ENCODE data around the gene AGAP1. TPM values are rescaled to one million over a fixed set of nuclear protein-coding genes. Genes with fewer than 3 reads are reported as not detected.

AGAP1 gene
- total RNA-seq, 6 experiments from 2014 or later, result 14.1 to 16.0 (median 15.1) TPM

GRCh38 chr2:236016496-236016895 is 522.7 kb downstream of the AGAP1 start:
- Mint-ChIP-seq H3K36me3 (ENCODE audit: low read depth) (no peaks in the 10 kb centered on the region), H3K9me3 (no peaks in the 10 kb centered on the region), H3K27ac (no peak overlapping the region), H3K27me3 (ENCODE audit: insufficient read depth) (no peaks in the 10 kb centered on the region), H3K4me1 (ENCODE audit: low read depth) (no peaks in the 10 kb centered on the region), H3K4me3 (no peak overlapping the region)
- TF ChIP-seq, protein P1, sequence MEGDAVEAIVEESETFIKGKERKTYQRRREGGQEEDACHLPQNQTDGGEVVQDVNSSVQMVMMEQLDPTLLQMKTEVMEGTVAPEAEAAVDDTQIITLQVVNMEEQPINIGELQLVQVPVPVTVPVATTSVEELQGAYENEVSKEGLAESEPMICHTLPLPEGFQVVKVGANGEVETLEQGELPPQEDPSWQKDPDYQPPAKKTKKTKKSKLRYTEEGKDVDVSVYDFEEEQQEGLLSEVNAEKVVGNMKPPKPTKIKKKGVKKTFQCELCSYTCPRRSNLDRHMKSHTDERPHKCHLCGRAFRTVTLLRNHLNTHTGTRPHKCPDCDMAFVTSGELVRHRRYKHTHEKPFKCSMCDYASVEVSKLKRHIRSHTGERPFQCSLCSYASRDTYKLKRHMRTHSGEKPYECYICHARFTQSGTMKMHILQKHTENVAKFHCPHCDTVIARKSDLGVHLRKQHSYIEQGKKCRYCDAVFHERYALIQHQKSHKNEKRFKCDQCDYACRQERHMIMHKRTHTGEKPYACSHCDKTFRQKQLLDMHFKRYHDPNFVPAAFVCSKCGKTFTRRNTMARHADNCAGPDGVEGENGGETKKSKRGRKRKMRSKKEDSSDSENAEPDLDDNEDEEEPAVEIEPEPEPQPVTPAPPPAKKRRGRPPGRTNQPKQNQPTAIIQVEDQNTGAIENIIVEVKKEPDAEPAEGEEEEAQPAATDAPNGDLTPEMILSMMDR (IDR thresholded peaks at IDR 0.05), result no peak
- no peak for DNase-seq

DNA sequence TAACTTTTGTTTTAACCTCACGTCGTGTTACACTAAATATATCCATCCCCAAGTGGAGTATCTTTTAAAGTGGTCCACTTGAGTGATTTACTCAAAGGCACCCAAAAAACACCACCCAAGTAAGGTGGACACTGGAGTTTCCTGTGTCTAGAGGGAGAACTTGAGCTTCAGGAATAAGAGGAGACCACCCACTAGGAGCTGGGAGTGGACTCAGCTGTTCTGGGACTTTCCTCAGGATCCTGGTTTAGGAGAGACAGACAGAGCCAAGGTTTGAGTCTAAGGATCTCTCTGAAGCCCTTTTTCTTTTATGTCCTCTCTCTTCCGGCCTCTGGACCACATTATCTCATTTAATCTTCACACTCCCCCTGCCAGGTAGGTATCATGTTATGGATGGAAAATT is 523.6 kb downstream of the AGAP1 start:
- H3K9me3 Mint-ChIP-seq, result no peaks in the 10 kb centered on the region
- DNase-seq, result no peak
- H3K36me3 Mint-ChIP-seq (ENCODE audit: low read depth), result peaks cover 4% of the 10 kb centered on the region; the same call in 1 of the 2 replicates
- TF ChIP-seq, protein P1 (IDR thresholded peaks at IDR 0.05), result no peak
- H3K4me3 Mint-ChIP-seq, result no peak overlapping the region
- H3K27ac Mint-ChIP-seq, result no peak overlapping the region
- no peaks in the 10 kb centered on the region for H3K27me3 Mint-ChIP-seq (ENCODE audit: insufficient read depth)
- H3K4me1 Mint-ChIP-seq (ENCODE audit: low read depth), result no peaks in the 10 kb centered on the region

- H3K36me3 Mint-ChIP-seq (ENCODE audit: low read depth), result peaks cover 4% of the 10 kb centered on the region; the same call in 1 of the 2 replicates
- H3K27ac Mint-ChIP-seq, result no peak overlapping the region
- TF ChIP-seq, protein P1 (IDR thresholded peaks at IDR 0.05), result no peak
- no peaks in the 10 kb centered on the region for H3K4me1 Mint-ChIP-seq (ENCODE audit: low read depth)
- H3K4me3 Mint-ChIP-seq, result no peak overlapping the region
- no peaks in the 10 kb centered on the region for H3K27me3 Mint-ChIP-seq (ENCODE audit: insufficient read depth)
- DNase-seq, result no peak
- no peaks in the 10 kb centered on the region for H3K9me3 Mint-ChIP-seq
These were observed 525.6 kb downstream of the AGAP1 start for GRCh38 chr2:236019434-236019833.

DNA sequence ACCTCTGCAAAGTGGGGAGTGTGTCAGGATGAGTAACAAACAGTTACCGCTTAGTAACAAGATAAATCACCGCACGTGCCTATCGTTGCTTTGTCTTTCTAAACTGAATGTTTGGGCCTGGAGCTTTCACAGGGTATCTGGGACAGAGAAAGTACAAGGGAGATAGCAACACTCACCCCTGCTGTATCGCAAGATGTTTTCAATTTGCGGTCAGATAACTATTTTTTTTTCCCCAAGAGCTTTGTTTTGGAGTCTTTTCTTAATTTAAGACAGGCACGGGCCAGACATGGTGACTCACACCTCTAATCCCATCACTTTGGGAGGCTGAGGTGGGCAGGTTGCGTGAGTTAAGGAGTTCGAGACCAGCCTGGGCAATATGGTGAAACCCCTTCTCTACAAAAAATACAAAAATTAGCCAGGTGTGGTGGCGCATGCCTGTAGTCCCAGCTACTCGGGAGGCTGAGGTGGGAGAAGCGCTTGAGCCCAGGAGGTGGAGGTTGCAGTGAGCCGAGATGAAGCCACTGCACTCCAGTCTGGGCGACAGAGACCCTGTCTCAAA is 527.7 kb downstream of the AGAP1 start:
- H3K27ac Mint-ChIP-seq, result no peak overlapping the region
- TF ChIP-seq, protein P1 (IDR thresholded peaks at IDR 0.05), result no peak
- no peak for DNase-seq

GRCh38 chr2:236022128-236022527 is 528.3 kb downstream of the AGAP1 start:
- Mint-ChIP-seq H3K4me1 (ENCODE audit: low read depth) (no peaks in the 10 kb centered on the region), H3K36me3 (ENCODE audit: low read depth) (peaks cover 4% of the 10 kb centered on the region; the same call in 1 of the 2 replicates), H3K4me3 (no peak overlapping the region), H3K27me3 (ENCODE audit: insufficient read depth) (no peaks in the 10 kb centered on the region), H3K9me3 (no peaks in the 10 kb centered on the region), H3K27ac (no peak overlapping the region)
- TF ChIP-seq, protein P1 (IDR thresholded peaks at IDR 0.05), result no peak
- no peak for DNase-seq

More for the DNA sequence above, 527.7 kb downstream of the AGAP1 start:
- Mint-ChIP-seq H3K27me3 (ENCODE audit: insufficient read depth) (no peaks in the 10 kb centered on the region), H3K36me3 (ENCODE audit: low read depth) (peaks cover 4% of the 10 kb centered on the region; the same call in 1 of the 2 replicates), H3K4me1 (ENCODE audit: low read depth) (no peaks in the 10 kb centered on the region), H3K4me3 (no peak overlapping the region), H3K9me3 (no peaks in the 10 kb centered on the region)

Data from HFFc6 (cell line).